NCI-H446 treated with DMSO at 0.1 percent for 48 hours (cell line): ENCODE data around the gene CDYL.

Experiments
- DNase-seq: peaks from one replicate; lab custom pipeline; 2025; lab: John Stamatoyannopoulos, UW

CDYL gene

GRCh38 chr6:4774296-4774695 lies 1.9 kb upstream of the CDYL start:
- no peak for DNase-seq

GRCh38 chr6:4774715-4775493 lies 1.3 kb upstream of the CDYL start:
- no peak for DNase-seq

- no peak for DNase-seq
These were observed 592 bp upstream of the CDYL start for GRCh38 chr6:4775494-4776130.

GRCh38 chr6:4776493-4777393 lies 539 bp downstream of the CDYL start:
- DNase-seq, result no peak

- no peak for DNase-seq
These were observed 1.3 kb downstream of the CDYL start for GRCh38 chr6:4777394-4777935.

GRCh38 chr6:4778086-4778485 lies 1.9 kb downstream of the CDYL start:
- DNase-seq, result no peak

GRCh38 chr6:4780360-4780812 lies 4.2 kb downstream of the CDYL start:
- no peak for DNase-seq

- DNase-seq, result no peak
These were observed 5.2 kb downstream of the CDYL start for GRCh38 chr6:4781426-4781825.

- DNase-seq, result no peak
These were observed 5.9 kb downstream of the CDYL start for GRCh38 chr6:4781967-4782575.

- no peak for DNase-seq
These were observed 10.8 kb downstream of the CDYL start for GRCh38 chr6:4786996-4787395.

- no peak for DNase-seq
These were observed 12.3 kb downstream of the CDYL start for GRCh38 chr6:4788482-4788881.

GRCh38 chr6:4788953-4789584 lies 12.9 kb downstream of the CDYL start:
- DNase-seq, result no peak

- DNase-seq, result no peak
These were observed 14.1 kb downstream of the CDYL start for GRCh38 chr6:4790158-4790899.

GRCh38 chr6:4794140-4794707 lies 18.0 kb downstream of the CDYL start:
- DNase-seq, result peak; percentile 43

- no peak for DNase-seq
These were observed 21.4 kb downstream of the CDYL start for GRCh38 chr6:4797587-4797986.

GRCh38 chr6:4799912-4800311 lies 23.7 kb downstream of the CDYL start:
- no peak for DNase-seq

- no peak for DNase-seq
These were observed 24.5 kb downstream of the CDYL start for GRCh38 chr6:4800662-4801061.

- DNase-seq, result no peak
These were observed 25.4 kb downstream of the CDYL start for GRCh38 chr6:4801491-4802110.

- DNase-seq, result no peak
These were observed 26.2 kb downstream of the CDYL start for GRCh38 chr6:4802312-4802935.
